Mucosa of descending colon (tissue), 3 donors: ENCODE measurements around the gene C12orf43. TPM values are rescaled to one million over a fixed set of nuclear protein-coding genes. Genes with fewer than 3 reads are reported as not detected.

Source experiments
- ATAC-seq: fragments of 200-7000 bp; cut with Tn5 transposase; one replicate; pipeline ENCODE4 v1.9.1; 2020; ENCODE audit warnings: mild to moderate bottlenecking, moderate library complexity
- DNase-seq, 3 donors: peaks; one replicate each; pipeline ENCODE4 v3.0.0-alpha.2; 2020
- H3K36me3 ChIP-seq: fragments of 200-600 bp; one replicate; pipeline ENCODE4 v1.8.0; 2021; ENCODE audit warnings: low read depth, mild to moderate bottlenecking
- H3K4me1 ChIP-seq: fragments of 200-600 bp; one replicate; pipeline ENCODE4 v1.8.0; 2021; ENCODE audit warnings: low read depth, mild to moderate bottlenecking
- H3K4me3 ChIP-seq: fragments of 200-600 bp; one replicate; pipeline ENCODE4 v1.8.0; 2021; ENCODE audit warnings: mild to moderate bottlenecking
- H3K9me3 ChIP-seq: fragments of 200-600 bp; one replicate; pipeline ENCODE4 v1.8.0; 2021; ENCODE audit warnings: mild to moderate bottlenecking
- intact Hi-C, 2 donors: fragments of 100-400 bp; cut with DNase I in 1 of 2; cut with micrococcal nuclease in 1 of 2; formaldehyde crosslinking; loops; one replicate each; pipeline versions ENCODE4 v1.11.0 to v1.11.1; 2022; cut with DNase I, micrococcal nuclease
- total RNA-seq, 3 donors: library from RNA; stranded (reverse); fragmentation: NEBNext Ultra II Directional in 2 of 3; extraction: Animal tissue kit (Norgen Biotek cat#: 25700) in 2 of 3; gene quantifications; one replicate each; pipeline versions ENCODE4 v1.2.1 to v1.2.4, GENCODE V29; 2021 to 2023
- TF ChIP-seq, protein P1 (sequence below): fragments of 200-600 bp; IDR thresholded peaks from one replicate; pipeline ENCODE4 v1.8.0; 2022; ENCODE audit warnings: antibody characterized with exemption, mild to moderate bottlenecking
- donor health status: DM: no; HTN: no; CAD: no; lungs with moderate emphysema.
- donor health status: DM: no; HTN: no; CAD: no.
- donor health status: DM: no; HTN: yes; CAD: no.

Gene C12orf43
- total RNA-seq, 3 donors from 2014 or later = 7.6 to 22.7 (median 11.9) TPM

- TF ChIP-seq, protein P1, sequence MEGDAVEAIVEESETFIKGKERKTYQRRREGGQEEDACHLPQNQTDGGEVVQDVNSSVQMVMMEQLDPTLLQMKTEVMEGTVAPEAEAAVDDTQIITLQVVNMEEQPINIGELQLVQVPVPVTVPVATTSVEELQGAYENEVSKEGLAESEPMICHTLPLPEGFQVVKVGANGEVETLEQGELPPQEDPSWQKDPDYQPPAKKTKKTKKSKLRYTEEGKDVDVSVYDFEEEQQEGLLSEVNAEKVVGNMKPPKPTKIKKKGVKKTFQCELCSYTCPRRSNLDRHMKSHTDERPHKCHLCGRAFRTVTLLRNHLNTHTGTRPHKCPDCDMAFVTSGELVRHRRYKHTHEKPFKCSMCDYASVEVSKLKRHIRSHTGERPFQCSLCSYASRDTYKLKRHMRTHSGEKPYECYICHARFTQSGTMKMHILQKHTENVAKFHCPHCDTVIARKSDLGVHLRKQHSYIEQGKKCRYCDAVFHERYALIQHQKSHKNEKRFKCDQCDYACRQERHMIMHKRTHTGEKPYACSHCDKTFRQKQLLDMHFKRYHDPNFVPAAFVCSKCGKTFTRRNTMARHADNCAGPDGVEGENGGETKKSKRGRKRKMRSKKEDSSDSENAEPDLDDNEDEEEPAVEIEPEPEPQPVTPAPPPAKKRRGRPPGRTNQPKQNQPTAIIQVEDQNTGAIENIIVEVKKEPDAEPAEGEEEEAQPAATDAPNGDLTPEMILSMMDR = no peak
- intact Hi-C loops = no loop called here
- H3K9me3 ChIP-seq = no peaks in the 10 kb centered on the region
- DNase-seq (no peak), ATAC-seq (no peak)
- no peaks in the 10 kb centered on the region for H3K36me3 ChIP-seq
- no peak overlapping the region for H3K4me3 ChIP-seq
- H3K4me1 ChIP-seq = no peaks in the 10 kb centered on the region
Observed at GRCh38 chr12:121000530-121000929, 15.8 kb downstream of the C12orf43 start.

DNA sequence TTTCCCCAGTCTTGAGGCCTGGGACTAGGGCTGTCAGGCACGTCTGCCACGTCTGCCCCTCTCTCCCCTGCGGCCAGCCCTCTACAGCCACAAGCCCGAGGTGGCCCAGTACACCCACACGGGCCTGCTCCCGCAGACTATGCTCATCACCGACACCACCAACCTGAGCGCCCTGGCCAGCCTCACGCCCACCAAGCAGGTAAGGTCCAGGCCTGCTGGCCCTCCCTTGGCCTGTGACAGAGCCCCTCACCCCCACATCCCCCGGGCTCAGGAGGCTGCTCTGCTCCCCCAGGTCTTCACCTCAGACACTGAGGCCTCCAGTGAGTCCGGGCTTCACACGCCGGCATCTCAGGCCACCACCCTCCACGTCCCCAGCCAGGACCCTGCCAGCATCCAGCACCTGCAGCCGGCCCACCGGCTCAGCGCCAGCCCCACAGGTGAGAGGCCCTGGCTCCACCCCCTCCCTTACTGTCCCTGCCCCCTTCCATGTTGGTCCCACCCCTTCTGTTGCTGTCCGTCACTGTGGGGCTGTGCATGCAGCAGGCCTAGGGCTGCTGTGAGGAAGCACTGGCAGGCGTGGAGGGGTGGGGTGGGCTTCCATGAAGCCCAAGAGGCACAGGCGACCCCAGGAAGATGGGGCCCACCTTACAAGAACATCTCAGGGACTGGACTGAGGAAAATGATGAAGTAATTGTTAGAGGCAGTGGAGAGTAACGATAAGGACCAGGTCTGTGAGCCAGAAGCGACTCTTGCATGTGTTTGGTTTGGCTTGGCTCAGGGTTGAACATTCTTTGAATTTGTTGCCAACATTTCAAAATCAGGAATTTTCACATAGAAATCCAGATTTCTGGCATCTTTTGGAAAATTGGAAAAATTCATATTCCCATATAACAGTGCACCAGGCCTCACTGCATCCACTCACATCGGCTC, 16.8 kb downstream of the C12orf43 start:
- no peaks in the 10 kb centered on the region for H3K36me3 ChIP-seq
- H3K9me3 ChIP-seq = no peaks in the 10 kb centered on the region
- no peak for DNase-seq

GRCh38 chr12:120998435-120998834, 17.9 kb downstream of the C12orf43 start:
- Histone ChIP-seq H3K4me3 (no peak overlapping the region), H3K4me1 (no peaks in the 10 kb centered on the region), H3K36me3 (no peaks in the 10 kb centered on the region), H3K9me3 (no peaks in the 10 kb centered on the region)
- DNase-seq (no peak), ATAC-seq (no peak)
- intact Hi-C loops = no loop called here
- TF ChIP-seq, protein P1 = no peak

More for the DNA sequence above, 16.8 kb downstream of the C12orf43 start:
- intact Hi-C loops = no loop called here
- TF ChIP-seq, protein P1 = no peak
- peak; percentile 6 for ATAC-seq
- Histone ChIP-seq H3K4me1 (no peaks in the 10 kb centered on the region), H3K4me3 (no peak overlapping the region)

DNA sequence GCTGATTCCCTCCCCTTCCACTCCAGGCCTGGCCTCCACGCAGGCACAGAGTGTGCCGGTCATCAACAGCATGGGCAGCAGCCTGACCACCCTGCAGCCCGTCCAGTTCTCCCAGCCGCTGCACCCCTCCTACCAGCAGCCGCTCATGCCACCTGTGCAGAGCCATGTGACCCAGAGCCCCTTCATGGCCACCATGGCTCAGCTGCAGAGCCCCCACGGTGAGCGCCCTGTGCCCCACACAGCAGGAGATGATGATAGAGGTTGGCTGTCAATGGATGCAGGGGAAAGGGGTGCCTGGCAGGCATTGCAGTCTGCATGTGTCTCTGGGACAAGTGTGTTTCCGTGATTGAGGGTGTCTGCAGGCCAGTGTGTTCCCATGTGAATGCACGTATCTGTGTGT, 18.8 kb downstream of the C12orf43 start:
- intact Hi-C loops = no loop called here
- Histone ChIP-seq H3K36me3 (no peaks in the 10 kb centered on the region), H3K4me3 (no peak overlapping the region), H3K9me3 (no peaks in the 10 kb centered on the region), H3K4me1 (no peaks in the 10 kb centered on the region)
- TF ChIP-seq, protein P1 = no peak
- DNase-seq (no peak), ATAC-seq (no peak)

- Histone ChIP-seq H3K36me3 (no peaks in the 10 kb centered on the region), H3K9me3 (no peaks in the 10 kb centered on the region)
- no peak for ATAC-seq
Observed at GRCh38 chr12:120996133-120996746, 20.0 kb downstream of the C12orf43 start.

More at GRCh38 chr12:120996133-120996746, 20.0 kb downstream of the C12orf43 start:
- no peak overlapping the region for H3K4me3 ChIP-seq
- intact Hi-C loops = no loop called here
- TF ChIP-seq, protein P1 = no peak
- no peaks in the 10 kb centered on the region for H3K4me1 ChIP-seq
- no peak for DNase-seq
